ENCODE data around the gene PHF24. TPM values are rescaled to one million over a fixed set of nuclear protein-coding genes. Genes with fewer than 3 reads are reported as not detected.

The PHF24 gene
- total RNA-seq, 1 experiment from 2014 or later: not detected

DNA sequence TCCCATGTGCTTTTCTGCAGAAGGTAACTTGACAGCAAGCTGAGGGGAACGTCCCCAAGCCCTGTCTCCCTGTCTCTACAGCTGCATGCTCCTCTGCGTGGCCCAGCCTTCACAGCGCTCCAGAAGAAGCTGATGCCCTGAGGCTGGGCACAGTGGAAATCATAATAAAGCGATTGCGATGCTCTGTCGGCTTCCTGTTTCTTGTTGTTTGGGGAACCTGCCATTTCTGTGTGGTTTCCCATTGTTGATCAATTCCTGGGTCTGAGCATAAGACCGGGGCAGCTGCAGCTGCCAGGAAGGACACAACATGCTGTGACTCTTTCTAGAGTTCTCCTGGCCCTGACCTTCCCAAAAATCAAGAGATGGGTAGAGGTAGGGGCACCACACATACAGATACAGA is 24.3 kb downstream of the PHF24 start:
- peaks cover 26% of the 10 kb centered on the region for H3K27me3 ChIP-seq (ENCODE audit: insufficient read depth, low read depth)
- H3F3A ChIP-seq (ENCODE audit: insufficient read depth, low read depth): no peaks in the 10 kb centered on the region
- no peaks in the 10 kb centered on the region for H3K4me1 ChIP-seq (replicated peaks; ENCODE audit: insufficient read depth)
- H3K79me2 ChIP-seq (ENCODE audit: low read depth): no peaks in the 10 kb centered on the region
- no peak overlapping the region for H3K4me3 ChIP-seq
- ChIA-PET POLR2A (ENCODE audit: unreplicated experiment) (no interaction called here), CTCF (no interaction called here)
- no peaks in the 10 kb centered on the region for H3K9me3 ChIP-seq (ENCODE audit: insufficient read depth, low read depth)
- intact Hi-C loops (cut with micrococcal nuclease; ENCODE audit: unreplicated experiment): no loop called here
- no peaks in the 10 kb centered on the region for H3K9me2 ChIP-seq (ENCODE audit: insufficient read depth)
- no peak overlapping the region for H3K27ac ChIP-seq
- no peak for DNase-seq
- BruUV-seq (replicated peaks): no TSS peak
- no peak for TF ChIP-seq CTCF (conservative IDR thresholded peaks at IDR 0.05)
- no peak for TF ChIP-seq EZH2 (IDR thresholded peaks at IDR 0.05; ENCODE audit: low read depth)
- H3K36me3 ChIP-seq (ENCODE audit: low read depth): no peaks in the 10 kb centered on the region
- H3K4me2 ChIP-seq: no peak overlapping the region
- H4K20me1 ChIP-seq (ENCODE audit: insufficient read depth): no peaks in the 10 kb centered on the region
- H2AFZ ChIP-seq: no peak overlapping the region

GRCh38 chr9:34983209-34983608 is 25.1 kb downstream of the PHF24 start:
- Histone ChIP-seq H3K4me3 (no peak overlapping the region), H3K79me2 (ENCODE audit: low read depth) (no peaks in the 10 kb centered on the region), H3K9me2 (ENCODE audit: insufficient read depth) (no peaks in the 10 kb centered on the region), H4K20me1 (ENCODE audit: insufficient read depth) (no peaks in the 10 kb centered on the region), H3K27me3 (ENCODE audit: insufficient read depth, low read depth) (peaks cover 17% of the 10 kb centered on the region), H3F3A (ENCODE audit: insufficient read depth, low read depth) (no peaks in the 10 kb centered on the region), H3K9me3 (ENCODE audit: insufficient read depth, low read depth) (no peaks in the 10 kb centered on the region), H3K4me2 (no peak overlapping the region), H3K36me3 (ENCODE audit: low read depth) (no peaks in the 10 kb centered on the region), H2AFZ (no peak overlapping the region), H3K27ac (no peak overlapping the region), H3K4me1 (replicated peaks; ENCODE audit: insufficient read depth) (no peaks in the 10 kb centered on the region)
- DNase-seq: no peak
- POLR2A ChIA-PET (ENCODE audit: unreplicated experiment): no interaction called here
- CTCF ChIA-PET: no interaction called here
- no TSS peak for BruUV-seq (replicated peaks)
- TF ChIP-seq EZH2 (IDR thresholded peaks at IDR 0.05; ENCODE audit: low read depth) (no peak), CTCF (conservative IDR thresholded peaks at IDR 0.05) (no peak)
- intact Hi-C loops (cut with micrococcal nuclease; ENCODE audit: unreplicated experiment): no loop called here

- BruUV-seq (replicated peaks): no TSS peak
- H3K27ac ChIP-seq: no peak overlapping the region
- no peak overlapping the region for H3K4me2 ChIP-seq
- intact Hi-C loops (cut with micrococcal nuclease; ENCODE audit: unreplicated experiment): no loop called here
- H3K79me2 ChIP-seq (ENCODE audit: low read depth): no peaks in the 10 kb centered on the region
- H3K4me3 ChIP-seq: no peak overlapping the region
- H2AFZ ChIP-seq: no peak overlapping the region
- TF ChIP-seq CTCF (conservative IDR thresholded peaks at IDR 0.05): no peak
- no peak for TF ChIP-seq EZH2 (IDR thresholded peaks at IDR 0.05; ENCODE audit: low read depth)
- no peaks in the 10 kb centered on the region for H3K9me2 ChIP-seq (ENCODE audit: insufficient read depth)
- DNase-seq: no peak
- no peaks in the 10 kb centered on the region for H4K20me1 ChIP-seq (ENCODE audit: insufficient read depth)
- ChIA-PET POLR2A (ENCODE audit: unreplicated experiment) (no interaction called here), CTCF (interaction anchor here (0.6 kb wide), 1 partner anchor 154 kb away, joined by 6 read pairs; no protein-coding TSS in a partner anchor)
- no peaks in the 10 kb centered on the region for H3K9me3 ChIP-seq (ENCODE audit: insufficient read depth, low read depth)
- H3K27me3 ChIP-seq (ENCODE audit: insufficient read depth, low read depth): peaks cover 12% of the 10 kb centered on the region
- no peaks in the 10 kb centered on the region for H3F3A ChIP-seq (ENCODE audit: insufficient read depth, low read depth)
- H3K4me1 ChIP-seq (replicated peaks; ENCODE audit: insufficient read depth): no peaks in the 10 kb centered on the region
- no peaks in the 10 kb centered on the region for H3K36me3 ChIP-seq (ENCODE audit: low read depth)
These were observed 26.0 kb downstream of the PHF24 start for GRCh38 chr9:34984049-34984448.

All from PC-9 (cell line).